ENCODE results near the gene LRRC8E. TPM values are rescaled to one million over a fixed set of nuclear protein-coding genes. Genes with fewer than 3 reads are reported as not detected.

Gene LRRC8E
- total RNA-seq, 1 experiment from 2014 or later: not detected

DNA sequence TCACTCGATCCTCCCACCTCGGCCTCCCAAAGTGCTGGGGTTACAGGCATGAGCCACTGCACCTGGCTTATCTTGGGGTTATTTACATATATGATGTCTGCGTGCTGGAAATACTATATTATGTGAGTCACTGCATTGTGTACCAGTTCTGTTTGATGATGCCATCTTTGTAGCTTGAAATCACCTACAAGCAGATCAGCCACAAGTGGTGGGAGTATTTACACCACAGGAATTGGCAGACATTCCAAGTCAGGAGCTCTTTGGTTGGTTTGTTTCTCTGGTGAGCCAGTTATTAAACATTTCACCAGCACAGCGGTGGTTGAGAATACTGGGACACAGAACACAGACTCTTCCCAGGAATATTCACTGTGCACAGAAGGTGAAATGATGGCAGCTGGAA, 59.6 kb downstream of the LRRC8E start:
- no peak overlapping the region for H2AFZ ChIP-seq (ENCODE audit: low read length)
- no peak overlapping the region for H3K27ac ChIP-seq (ENCODE audit: low read length)
- no peak for DNase-seq
- H3K4me3 ChIP-seq (ENCODE audit: low read length): no peak overlapping the region
- H3K9ac ChIP-seq (ENCODE audit: low read length): no peak overlapping the region
- H3K4me2 ChIP-seq (ENCODE audit: low read depth, low read length, poor library complexity, severe bottlenecking): no peak overlapping the region
- no peaks in the 10 kb centered on the region for H3K9me3 ChIP-seq (ENCODE audit: low read length)
- H3K9me2 ChIP-seq (replicated peaks; ENCODE audit: insufficient read depth, low read length): no peaks in the 10 kb centered on the region
- no peaks in the 10 kb centered on the region for H3K27me3 ChIP-seq (ENCODE audit: low read length)
- H3K4me1 ChIP-seq (ENCODE audit: low read length): peaks cover 14% of the 10 kb centered on the region
- H3K36me3 ChIP-seq (ENCODE audit: insufficient read depth, low read length): no peaks in the 10 kb centered on the region
- H4K20me1 ChIP-seq (ENCODE audit: insufficient read depth, low read depth, low read length): no peaks in the 10 kb centered on the region; the same call in 1 of the 2 replicates
- peaks cover 15% of the 10 kb centered on the region for H3K79me2 ChIP-seq (ENCODE audit: low read length)

Other genes with a start within 250 kb of the LRRC8E start
- gene RETN, start 219.5 kb upstream of the LRRC8E start, total RNA-seq (2014; rRNA removed; shearing (Covaris generic); ENCODE audit: low replicate concordance): not detected in 2 replicates
- gene MCEMP1, start 211.4 kb upstream of the LRRC8E start, total RNA-seq (2014; rRNA removed; shearing (Covaris generic); ENCODE audit: low replicate concordance): not detected in 2 replicates
- 52.1 and 116 TPM in 2 replicates for gene TRAPPC5, start 207.7 kb upstream of the LRRC8E start, total RNA-seq (2014; rRNA removed; shearing (Covaris generic); ENCODE audit: low replicate concordance)
- 0.14 TPM in 1 of 2 replicates, not detected in the other for gene FCER2, start 186.4 kb upstream of the LRRC8E start, total RNA-seq (2014; rRNA removed; shearing (Covaris generic); ENCODE audit: low replicate concordance)
- not detected in 2 replicates for gene CLEC4G, start 156.4 kb upstream of the LRRC8E start, total RNA-seq (2014; rRNA removed; shearing (Covaris generic); ENCODE audit: low replicate concordance)
- gene CD209, start 141.0 kb upstream of the LRRC8E start, total RNA-seq (2014; rRNA removed; shearing (Covaris generic); ENCODE audit: low replicate concordance): not detected in 2 replicates
- gene CLEC4M, start 125.3 kb upstream of the LRRC8E start, total RNA-seq (2014; rRNA removed; shearing (Covaris generic); ENCODE audit: low replicate concordance): not detected in 2 replicates
- gene EVI5L, start 58.3 kb upstream of the LRRC8E start, total RNA-seq (2014; rRNA removed; shearing (Covaris generic); ENCODE audit: low replicate concordance): 6.0 and 8.9 TPM in 2 replicates
- not detected in 2 replicates for gene PRR36, start 14.1 kb upstream of the LRRC8E start, total RNA-seq (2014; rRNA removed; shearing (Covaris generic); ENCODE audit: low replicate concordance)
- gene MAP2K7, start 15.4 kb downstream of the LRRC8E start, total RNA-seq (2014; rRNA removed; shearing (Covaris generic); ENCODE audit: low replicate concordance): 10.4 and 14.4 TPM in 2 replicates
- not detected in 2 replicates for gene TGFBR3L, start 26.3 kb downstream of the LRRC8E start, total RNA-seq (2014; rRNA removed; shearing (Covaris generic); ENCODE audit: low replicate concordance)
- gene SNAPC2, start 31.8 kb downstream of the LRRC8E start, total RNA-seq (2014; rRNA removed; shearing (Covaris generic); ENCODE audit: low replicate concordance): 9.8 and 22.0 TPM in 2 replicates
- gene CTXN1, start 37.6 kb downstream of the LRRC8E start, total RNA-seq (2014; rRNA removed; shearing (Covaris generic); ENCODE audit: low replicate concordance): 0.18 TPM in 1 of 2 replicates, not detected in the other
- 43.7 and 53.1 TPM in 2 replicates for gene TIMM44, start 55.2 kb downstream of the LRRC8E start, total RNA-seq (2014; rRNA removed; shearing (Covaris generic); ENCODE audit: low replicate concordance)
- 48.7 and 50.0 TPM in 2 replicates for gene ELAVL1, start 117.1 kb downstream of the LRRC8E start, total RNA-seq (2014; rRNA removed; shearing (Covaris generic); ENCODE audit: low replicate concordance)
- not detected in 2 replicates for gene CCL25, start 164.2 kb downstream of the LRRC8E start, total RNA-seq (2014; rRNA removed; shearing (Covaris generic); ENCODE audit: low replicate concordance)